Muscle of back (tissue), 13 donors: Measurements from ENCODE around the gene PTDSS2. TPM values are rescaled to one million over a fixed set of nuclear protein-coding genes. Genes with fewer than 3 reads are reported as not detected.
"Not testable (repeated sequence)": the region's sequence is repeated elsewhere in the genome, so short reads cannot be mapped to it uniquely, and the experiment has no call there.

Source experiments
- DNase-seq, 3 donors: peaks; one replicate each; pipeline versions ENCODE4 v3.0.0 to v3.0.0-alpha.2; 2013
- long read RNA-seq, 9 donors: transcript quantifications; one replicate each; lab custom pipeline, GENCODE V29; 2026
- polyA plus RNA-seq, 10 donors: library from polyadenylated mRNA; unstranded; fragments of 120-200 nt; gene quantifications; one replicate each; pipeline ENCODE4 v1.2.1, GENCODE V29; 2013; ENCODE audit not compliant: insufficient read length in 10 of 10

Gene PTDSS2
- 10 to 100 TPM; 23.4 to 31.7 (median 28.1) TPM for polyA plus RNA-seq
- long read RNA-seq, donor 1, partial matches to known transcripts = 0 of 3 reads
- long read RNA-seq, donor 1, other reads (novel, unspliced or antisense) = 0 of 3 reads
- long read RNA-seq, donor 2, partial matches to known transcripts = 0 of 2 reads
- long read RNA-seq, donor 2, other reads (novel, unspliced or antisense) = 0 of 2 reads
- long read RNA-seq, donor 3 = 0 reads
- long read RNA-seq, donor 4, partial matches to known transcripts = 0 of 1 reads
- long read RNA-seq, donor 4, other reads (novel, unspliced or antisense) = 0 of 1 reads
- long read RNA-seq, donor 5, partial matches to known transcripts = 0 of 6 reads
- long read RNA-seq, donor 5, other reads (novel, unspliced or antisense) = 0 of 6 reads
- long read RNA-seq, donor 6, partial matches to known transcripts = 0 of 6 reads
- long read RNA-seq, donor 6, other reads (novel, unspliced or antisense) = 0 of 6 reads
- long read RNA-seq, donor 7, partial matches to known transcripts = 0 of 1 reads
- long read RNA-seq, donor 7, other reads (novel, unspliced or antisense) = 0 of 1 reads
- long read RNA-seq, donor 8 = 0 reads
- long read RNA-seq, donor 9 = 0 reads

- DNase-seq = peak; percentile 94 to 98 (median 97)
Observed at GRCh38 chr11:449889-450808, at the start of gene PTDSS2. Gene PTDSS2, plus strand, starts transcription at chr11:450279. Its CDS starts 177 bp downstream, at chr11:450456.

GRCh38 chr11:401196-401595, 48.9 kb upstream of the PTDSS2 start:
- not testable (repeated sequence) for DNase-seq

GRCh38 chr11:403021-403760, 46.9 kb upstream of the PTDSS2 start:
- DNase-seq = no peak

GRCh38 chr11:403761-404431, 46.2 kb upstream of the PTDSS2 start:
- DNase-seq = no peak

- DNase-seq = no peak
Observed at GRCh38 chr11:404551-405264, 45.4 kb upstream of the PTDSS2 start.

- DNase-seq = peak in 1 of 3 donors; percentile 52
Observed at GRCh38 chr11:405323-405953, 44.6 kb upstream of the PTDSS2 start.

GRCh38 chr11:405954-406795, 43.9 kb upstream of the PTDSS2 start:
- DNase-seq = no peak

GRCh38 chr11:406796-407650, 43.1 kb upstream of the PTDSS2 start:
- peak; percentile 62 to 82 (median 69) for DNase-seq

- DNase-seq = no peak
Observed at GRCh38 chr11:407651-408123, 42.4 kb upstream of the PTDSS2 start.

- no peak for DNase-seq
Observed at GRCh38 chr11:408154-409007, 41.7 kb upstream of the PTDSS2 start.

GRCh38 chr11:409008-409599, 41.0 kb upstream of the PTDSS2 start:
- DNase-seq = no peak

- DNase-seq = no peak
Observed at GRCh38 chr11:409600-410483, 40.2 kb upstream of the PTDSS2 start.

GRCh38 chr11:410711-411110, 39.4 kb upstream of the PTDSS2 start:
- DNase-seq = not testable (repeated sequence)

GRCh38 chr11:411520-411919, 38.6 kb upstream of the PTDSS2 start:
- not testable (repeated sequence) for DNase-seq

- DNase-seq = no peak
Observed at GRCh38 chr11:412641-413119, 37.4 kb upstream of the PTDSS2 start.
